Upper lobe of left lung (tissue), 4 donors: ENCODE results near the gene SGTA.

ENCODE experiments used
- CTCF ChIP-seq, 6 experiments: fragments of 450-650 bp in 4 of 6; fragments of 200-600 bp in 2 of 6; sonication (generic) in 2 of 6; IDR thresholded peaks; one replicate each; pipeline ENCODE4 v1.5.1; 2016 to 2019; ENCODE audit warnings: antibody characterized with exemption in 6 of 6
- EP300 ChIP-seq, 4 donors: sonication (generic); formaldehyde crosslinking; IDR thresholded peaks; one replicate each; pipeline ENCODE4 v1.5.1; 2017; ENCODE audit warnings: antibody characterized with exemption in 4 of 4, control low read depth in 2 of 4
- POLR2A ChIP-seq, 4 donors: fragments of 450-650 bp; IDR thresholded peaks; one replicate each; pipeline ENCODE4 v1.5.1; 2016 to 2017; ENCODE audit warnings: antibody characterized with exemption in 4 of 4, mild to moderate bottlenecking in 2 of 4
- POLR2AphosphoS5 ChIP-seq, 2 donors: sonication (generic); formaldehyde crosslinking; IDR thresholded peaks; one replicate each; pipeline ENCODE4 v1.5.1; 2017; ENCODE audit warnings: antibody characterized with exemption in 2 of 2

GRCh38 chr19:2756921-2757881 lies 25.9 kb downstream of the SGTA start:
- TF ChIP-seq EP300 (IDR thresholded peaks at IDR 0.05) (no peak), CTCF (IDR thresholded peaks at IDR 0.05) (no peak), POLR2AphosphoS5 (IDR thresholded peaks at IDR 0.05) (no peak), POLR2A (IDR thresholded peaks at IDR 0.05) (no peak)
